ENCODE measurements around the gene AGBL3. TPM values are rescaled to one million over a fixed set of nuclear protein-coding genes. Genes with fewer than 3 reads are reported as not detected.
"Not testable (repeated sequence)": the region's sequence is repeated elsewhere in the genome, so short reads cannot be mapped to it uniquely, and the experiment has no call there.

Gene AGBL3
- polyA plus RNA-seq, 12 donors, result 2.3 to 6.0 (median 4.0) TPM; not detected in 2

- no peak for DNase-seq
These were observed 88.2 kb downstream of the AGBL3 start for GRCh38 chr7:135074531-135074930.

GRCh38 chr7:135075716-135076115 is 89.4 kb downstream of the AGBL3 start:
- no peak for DNase-seq

GRCh38 chr7:135076882-135077281 is 90.6 kb downstream of the AGBL3 start:
- no peak for DNase-seq

GRCh38 chr7:135077642-135078041 is 91.3 kb downstream of the AGBL3 start:
- DNase-seq, result no peak

GRCh38 chr7:135078051-135078450 is 91.7 kb downstream of the AGBL3 start:
- DNase-seq, result no peak

GRCh38 chr7:135079068-135079467 is 92.8 kb downstream of the AGBL3 start:
- DNase-seq, result no peak

- no peak for DNase-seq
These were observed 96.7 kb downstream of the AGBL3 start for GRCh38 chr7:135083005-135083404.

- no peak for DNase-seq
These were observed 102.3 kb downstream of the AGBL3 start for GRCh38 chr7:135088566-135088965.

GRCh38 chr7:135091717-135092116 is 105.4 kb downstream of the AGBL3 start:
- no peak for DNase-seq

- DNase-seq, result no peak
These were observed 108.3 kb downstream of the AGBL3 start for GRCh38 chr7:135094472-135095237.

GRCh38 chr7:135095450-135095849 is 109.1 kb downstream of the AGBL3 start:
- DNase-seq, result no peak

GRCh38 chr7:135098391-135098790 is 112.1 kb downstream of the AGBL3 start:
- no peak for DNase-seq

GRCh38 chr7:135100856-135101255 is 114.5 kb downstream of the AGBL3 start:
- no peak for DNase-seq

GRCh38 chr7:135102372-135102771 is 116.1 kb downstream of the AGBL3 start:
- no peak for DNase-seq

- no peak for DNase-seq
These were observed 123.3 kb downstream of the AGBL3 start for GRCh38 chr7:135109562-135109961.

GRCh38 chr7:135109976-135110375 is 123.7 kb downstream of the AGBL3 start:
- DNase-seq, result no peak

- DNase-seq, result no peak
These were observed 125.1 kb downstream of the AGBL3 start for GRCh38 chr7:135111379-135111778.

GRCh38 chr7:135114622-135115021 is 128.3 kb downstream of the AGBL3 start:
- DNase-seq, result no peak

GRCh38 chr7:135117096-135117495 is 130.8 kb downstream of the AGBL3 start:
- no peak for DNase-seq

GRCh38 chr7:135121868-135122267 is 135.6 kb downstream of the AGBL3 start:
- no peak for DNase-seq

GRCh38 chr7:135124631-135125030 is 138.3 kb downstream of the AGBL3 start:
- not testable (repeated sequence) for DNase-seq

- no peak for DNase-seq
These were observed 142.6 kb downstream of the AGBL3 start for GRCh38 chr7:135128931-135129330.

GRCh38 chr7:135129579-135129978 is 143.3 kb downstream of the AGBL3 start:
- DNase-seq, result no peak
